Neural cell (in vitro differentiated cells): ENCODE results near the gene TTC39A. TPM values are rescaled to one million over a fixed set of nuclear protein-coding genes. Genes with fewer than 3 reads are reported as not detected.

Experiments
- H2AFZ ChIP-seq: fragments of 200-600, 300-800 bp; sonication (generic), shearing (Covaris generic); 2 replicates; pipeline ENCODE4 v1.6.0; 2014; ENCODE audit warnings: low read depth, mild to moderate bottlenecking, antibody characterized with exemption, low read length, moderate library complexity
- H3F3A ChIP-seq: fragments of 200-600 bp; shearing (Covaris generic); 2 replicates; pipeline ENCODE4 v1.6.1; 2016; ENCODE audit warnings: mild to moderate bottlenecking, moderate library complexity, mixed read lengths, antibody characterized with exemption, low read length; ENCODE audit not compliant: insufficient read depth, poor library complexity, severe bottlenecking
- H3K27ac ChIP-seq: fragments of 200-600, 300-800 bp; sonication (generic), shearing (Covaris generic); 2 replicates; pipeline ENCODE4 v1.5.1; 2014; ENCODE audit warnings: mild to moderate bottlenecking, low read length, moderate library complexity
- H3K27me3 ChIP-seq: fragments of 300-800, 200-600 bp; sonication (generic), shearing (Covaris generic); 2 replicates; pipeline ENCODE4 v1.6.0; 2014; ENCODE audit warnings: mild to moderate bottlenecking, low read depth, low read length, moderate library complexity; ENCODE audit not compliant: insufficient read depth
- H3K36me3 ChIP-seq: fragments of 300-800, 200-600 bp; sonication (generic), shearing (Covaris generic); 2 replicates; pipeline ENCODE4 v1.5.1; 2014; ENCODE audit warnings: mild to moderate bottlenecking, antibody characterized with exemption, low read length, moderate library complexity; ENCODE audit not compliant: insufficient read depth
- H3K4me2 ChIP-seq: fragments of 300-800, 200-600 bp; sonication (generic), shearing (Covaris generic); 2 replicates; pipeline ENCODE4 v1.6.0; 2014; ENCODE audit warnings: mild to moderate bottlenecking, low read length
- H3K4me3 ChIP-seq: fragments of 300-800, 200-600 bp; sonication (generic), shearing (Covaris generic); 2 replicates; pipeline ENCODE4 v1.5.1; 2014; ENCODE audit warnings: mild to moderate bottlenecking, low read length, moderate library complexity
- H3K79me2 ChIP-seq: fragments of 200-600 bp; shearing (Covaris generic); replicated peaks from 2 replicates; pipeline ENCODE4 v1.6.0; 2014; ENCODE audit warnings: mild to moderate bottlenecking, low read length, moderate library complexity; ENCODE audit not compliant: insufficient read depth
- H3K9ac ChIP-seq: fragments of 300-800, 200-600 bp; sonication (generic), shearing (Covaris generic); 2 replicates; pipeline ENCODE4 v1.6.1; 2016; ENCODE audit warnings: mild to moderate bottlenecking, low read length, mixed read lengths
- H3K9me2 ChIP-seq: fragments of 200-600 bp; shearing (Covaris generic); 2 replicates; pipeline ENCODE4 v1.6.1; 2016; ENCODE audit warnings: mild to moderate bottlenecking, low read length, mixed read lengths; ENCODE audit not compliant: insufficient read depth
- H3K9me3 ChIP-seq: fragments of 200-600, 300-800 bp; sonication (generic), shearing (Covaris generic); 2 replicates; pipeline ENCODE4 v1.6.1; 2016; ENCODE audit warnings: mild to moderate bottlenecking, mixed run types, low read length, moderate library complexity, mixed read lengths
- H4K20me1 ChIP-seq: fragments of 200-600 bp; shearing (Covaris generic); 2 replicates; pipeline ENCODE4 v1.6.1; 2016; ENCODE audit warnings: mild to moderate bottlenecking, mixed run types; ENCODE audit not compliant: insufficient read depth
- EP300 ChIP-seq: fragments of 450-650 bp; conservative IDR thresholded peaks from 2 replicates; pipeline ENCODE4 v1.6.1; 2014; ENCODE audit warnings: antibody characterized with exemption, mild to moderate bottlenecking, moderate library complexity; ENCODE audit not compliant: poor library complexity, severe bottlenecking
- EZH2 ChIP-seq: fragments of 200-600, 300-800 bp; shearing (Covaris generic), sonication (generic); IDR thresholded peaks from 2 replicates; pipeline ENCODE4 v1.6.1; 2014; ENCODE audit warnings: antibody characterized with exemption, low read length, borderline replicate concordance, mild to moderate bottlenecking; ENCODE audit not compliant: insufficient read depth, poor library complexity, severe bottlenecking
- MXI1 ChIP-seq: fragments of 450-650 bp; conservative IDR thresholded peaks from 2 replicates; pipeline ENCODE4 v1.6.1; 2014; ENCODE audit warnings: antibody characterized with exemption, mild to moderate bottlenecking; ENCODE audit not compliant: poor library complexity, severe bottlenecking
- POLR2AphosphoS5 ChIP-seq: IDR thresholded peaks from 2 replicates; pipeline ENCODE4 v1.6.1; 2012
- RAD21 ChIP-seq: fragments of 450-650 bp; conservative IDR thresholded peaks from 2 replicates; pipeline ENCODE4 v1.6.1; 2014; ENCODE audit warnings: antibody characterized with exemption, mild to moderate bottlenecking, moderate library complexity
- SMC3 ChIP-seq: fragments of 450-650 bp; conservative IDR thresholded peaks from 2 replicates; pipeline ENCODE4 v1.6.1; 2014; ENCODE audit warnings: antibody characterized with exemption, mild to moderate bottlenecking, moderate library complexity; ENCODE audit not compliant: poor library complexity
- TAF1 ChIP-seq: IDR thresholded peaks from 2 replicates; pipeline ENCODE4 v1.6.1; 2012; ENCODE audit warnings: low read depth
- polyA plus RNA-seq: library from polyadenylated mRNA; depleted of rRNA; stranded (reverse); fragments of >200 nt; gene quantifications from 2 replicates; pipeline ENCODE4 v1.2.3, GENCODE V29; 2014
- TF ChIP-seq, protein P1 (sequence below): IDR thresholded peaks from 2 replicates; pipeline ENCODE4 v1.6.1; 2012; ENCODE audit warnings: borderline replicate concordance
- TF ChIP-seq, protein P2 (sequence below): fragments of 450-650 bp; IDR thresholded peaks from 2 replicates; pipeline ENCODE4 v1.5.1; 2014; ENCODE audit warnings: antibody characterized with exemption, mild to moderate bottlenecking, moderate library complexity; ENCODE audit not compliant: poor library complexity, severe bottlenecking

TTC39A gene
- polyA plus RNA-seq, 1 donor from 2014 or later: 1.1 TPM

DNA sequence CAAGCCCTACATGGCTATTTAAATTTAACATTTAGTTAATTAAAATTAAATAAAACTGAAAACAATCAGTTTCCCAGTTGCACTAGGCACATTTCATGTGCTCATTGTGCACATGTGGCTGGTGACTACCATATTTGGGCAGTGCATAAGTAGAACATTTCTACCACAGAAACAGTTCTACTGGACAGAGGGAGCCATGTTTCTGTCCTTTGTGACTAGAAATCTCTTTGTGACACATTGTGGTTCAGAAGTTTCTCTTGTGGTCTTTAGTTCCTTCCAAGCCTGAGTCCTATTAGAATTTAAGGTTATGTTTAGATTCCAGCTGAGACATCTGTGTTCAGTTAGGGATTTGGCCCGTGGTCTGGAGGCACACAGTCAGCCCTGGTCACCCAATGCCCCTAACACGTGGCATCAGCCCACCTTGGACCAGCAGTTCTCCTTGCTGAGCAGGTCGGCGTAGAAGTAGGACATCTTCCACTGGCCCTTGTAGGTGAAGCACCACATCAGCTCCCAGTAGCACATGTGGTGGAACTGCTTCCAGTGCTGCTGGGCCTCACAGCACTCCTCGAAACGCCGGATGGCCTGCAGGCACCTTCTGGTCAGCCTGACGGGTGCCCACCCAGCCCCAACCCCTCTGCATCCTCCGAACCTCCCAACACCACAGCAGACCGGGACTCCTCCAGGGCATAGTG, 29.1 kb downstream of the TTC39A start:
- TF ChIP-seq EP300 (no peak), EZH2 (no peak), POLR2AphosphoS5 (no peak), RAD21 (no peak), TAF1 (no peak), SMC3 (no peak), MXI1 (no peak)
- TF ChIP-seq, protein P1, sequence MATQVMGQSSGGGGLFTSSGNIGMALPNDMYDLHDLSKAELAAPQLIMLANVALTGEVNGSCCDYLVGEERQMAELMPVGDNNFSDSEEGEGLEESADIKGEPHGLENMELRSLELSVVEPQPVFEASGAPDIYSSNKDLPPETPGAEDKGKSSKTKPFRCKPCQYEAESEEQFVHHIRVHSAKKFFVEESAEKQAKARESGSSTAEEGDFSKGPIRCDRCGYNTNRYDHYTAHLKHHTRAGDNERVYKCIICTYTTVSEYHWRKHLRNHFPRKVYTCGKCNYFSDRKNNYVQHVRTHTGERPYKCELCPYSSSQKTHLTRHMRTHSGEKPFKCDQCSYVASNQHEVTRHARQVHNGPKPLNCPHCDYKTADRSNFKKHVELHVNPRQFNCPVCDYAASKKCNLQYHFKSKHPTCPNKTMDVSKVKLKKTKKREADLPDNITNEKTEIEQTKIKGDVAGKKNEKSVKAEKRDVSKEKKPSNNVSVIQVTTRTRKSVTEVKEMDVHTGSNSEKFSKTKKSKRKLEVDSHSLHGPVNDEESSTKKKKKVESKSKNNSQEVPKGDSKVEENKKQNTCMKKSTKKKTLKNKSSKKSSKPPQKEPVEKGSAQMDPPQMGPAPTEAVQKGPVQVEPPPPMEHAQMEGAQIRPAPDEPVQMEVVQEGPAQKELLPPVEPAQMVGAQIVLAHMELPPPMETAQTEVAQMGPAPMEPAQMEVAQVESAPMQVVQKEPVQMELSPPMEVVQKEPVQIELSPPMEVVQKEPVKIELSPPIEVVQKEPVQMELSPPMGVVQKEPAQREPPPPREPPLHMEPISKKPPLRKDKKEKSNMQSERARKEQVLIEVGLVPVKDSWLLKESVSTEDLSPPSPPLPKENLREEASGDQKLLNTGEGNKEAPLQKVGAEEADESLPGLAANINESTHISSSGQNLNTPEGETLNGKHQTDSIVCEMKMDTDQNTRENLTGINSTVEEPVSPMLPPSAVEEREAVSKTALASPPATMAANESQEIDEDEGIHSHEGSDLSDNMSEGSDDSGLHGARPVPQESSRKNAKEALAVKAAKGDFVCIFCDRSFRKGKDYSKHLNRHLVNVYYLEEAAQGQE: no peak
- TF ChIP-seq, protein P2, sequence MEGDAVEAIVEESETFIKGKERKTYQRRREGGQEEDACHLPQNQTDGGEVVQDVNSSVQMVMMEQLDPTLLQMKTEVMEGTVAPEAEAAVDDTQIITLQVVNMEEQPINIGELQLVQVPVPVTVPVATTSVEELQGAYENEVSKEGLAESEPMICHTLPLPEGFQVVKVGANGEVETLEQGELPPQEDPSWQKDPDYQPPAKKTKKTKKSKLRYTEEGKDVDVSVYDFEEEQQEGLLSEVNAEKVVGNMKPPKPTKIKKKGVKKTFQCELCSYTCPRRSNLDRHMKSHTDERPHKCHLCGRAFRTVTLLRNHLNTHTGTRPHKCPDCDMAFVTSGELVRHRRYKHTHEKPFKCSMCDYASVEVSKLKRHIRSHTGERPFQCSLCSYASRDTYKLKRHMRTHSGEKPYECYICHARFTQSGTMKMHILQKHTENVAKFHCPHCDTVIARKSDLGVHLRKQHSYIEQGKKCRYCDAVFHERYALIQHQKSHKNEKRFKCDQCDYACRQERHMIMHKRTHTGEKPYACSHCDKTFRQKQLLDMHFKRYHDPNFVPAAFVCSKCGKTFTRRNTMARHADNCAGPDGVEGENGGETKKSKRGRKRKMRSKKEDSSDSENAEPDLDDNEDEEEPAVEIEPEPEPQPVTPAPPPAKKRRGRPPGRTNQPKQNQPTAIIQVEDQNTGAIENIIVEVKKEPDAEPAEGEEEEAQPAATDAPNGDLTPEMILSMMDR: no peak
- Histone ChIP-seq H3K4me3 (no peak overlapping the region), H3K27me3 (no peaks in the 10 kb centered on the region), H3K9ac (no peak overlapping the region), H3K4me2 (no peak overlapping the region), H4K20me1 (no peaks in the 10 kb centered on the region), H3K9me2 (no peaks in the 10 kb centered on the region), H3K27ac (no peak overlapping the region), H3K79me2 (no peaks in the 10 kb centered on the region), H2AFZ (no peak overlapping the region), H3F3A (no peaks in the 10 kb centered on the region), H3K36me3 (no peaks in the 10 kb centered on the region), H3K9me3 (peaks cover 4% of the 10 kb centered on the region)

DNA sequence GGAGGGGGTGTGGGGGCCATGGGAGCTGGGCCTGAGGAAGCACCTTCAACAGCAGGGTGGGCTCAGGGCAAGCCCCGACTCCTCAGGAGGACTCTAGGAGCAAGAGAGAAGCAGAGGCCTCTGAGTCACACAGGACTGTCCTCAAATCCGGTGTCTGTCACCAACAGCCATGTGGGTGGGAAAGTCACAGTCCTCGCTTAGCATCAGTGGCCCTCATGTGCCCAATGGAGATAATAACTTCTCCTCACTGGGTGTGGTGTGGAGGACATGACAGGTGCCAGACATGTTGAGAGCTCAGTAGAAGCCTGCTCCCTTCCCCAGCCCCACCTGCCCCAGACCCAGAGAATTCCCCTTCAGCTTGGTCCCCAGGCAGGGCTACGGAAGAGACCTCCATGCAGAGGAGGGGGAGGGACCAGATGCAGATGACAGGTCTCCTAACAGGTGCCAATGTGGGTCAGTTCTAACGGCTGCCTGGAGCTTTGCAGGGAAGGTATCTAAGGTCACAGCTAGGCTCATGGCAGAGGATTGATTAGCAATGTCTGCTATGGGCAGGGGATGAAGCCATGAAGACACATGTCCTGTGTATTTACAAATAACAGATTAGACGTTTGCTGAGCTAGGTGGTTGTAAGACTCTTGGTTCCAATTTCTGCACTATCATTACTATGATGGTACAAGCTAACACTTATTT, 30.2 kb downstream of the TTC39A start:
- Histone ChIP-seq H3K79me2 (no peaks in the 10 kb centered on the region), H3F3A (no peaks in the 10 kb centered on the region), H3K27ac (no peak overlapping the region), H3K36me3 (no peaks in the 10 kb centered on the region), H2AFZ (no peak overlapping the region), H3K9me2 (no peaks in the 10 kb centered on the region), H3K27me3 (no peaks in the 10 kb centered on the region), H3K9me3 (peaks cover 4% of the 10 kb centered on the region), H3K9ac (no peak overlapping the region), H4K20me1 (no peaks in the 10 kb centered on the region), H3K4me2 (no peak overlapping the region), H3K4me3 (no peak overlapping the region)
- TF ChIP-seq RAD21: no peak
- TF ChIP-seq EP300: no peak
- no peak for TF ChIP-seq SMC3
- TF ChIP-seq, protein P1: no peak
- TF ChIP-seq TAF1: no peak
- TF ChIP-seq MXI1: no peak
- TF ChIP-seq POLR2AphosphoS5: no peak
- TF ChIP-seq, protein P2: no peak
- TF ChIP-seq EZH2: no peak
